Skeletal muscle tissue (tissue), 4 donors: ENCODE results near the gene NCBP1. TPM values are rescaled to one million over a fixed set of nuclear protein-coding genes. Genes with fewer than 3 reads are reported as not detected.

ENCODE experiments used
- H3K27ac ChIP-seq: one replicate; pipeline ENCODE4 v1.7.0; 2013; ENCODE audit warnings: mild to moderate bottlenecking, low read depth, low read length, inconsistent platforms
- H3K27me3 ChIP-seq, 3 donors: one replicate each; pipeline ENCODE4 v1.7.0; 2013; ENCODE audit warnings: low read length in 3 of 3; ENCODE audit not compliant: control insufficient read depth in 3 of 3, insufficient read depth in 3 of 3
- H3K36me3 ChIP-seq, 3 donors: one replicate each; pipeline ENCODE4 v1.7.0; 2013; ENCODE audit warnings: low read length in 3 of 3; ENCODE audit not compliant: control insufficient read depth in 3 of 3, insufficient read depth in 3 of 3
- H3K4me1 ChIP-seq, 3 donors: one replicate each; pipeline ENCODE4 v1.7.0; 2013; ENCODE audit warnings: low read length in 3 of 3, mild to moderate bottlenecking in 3 of 3; ENCODE audit not compliant: control insufficient read depth in 3 of 3, insufficient read depth in 3 of 3
- H3K4me3 ChIP-seq, 3 donors: one replicate each; pipeline ENCODE4 v1.7.0; 2013; ENCODE audit warnings: low read length in 3 of 3
- H3K9ac ChIP-seq, 3 donors: one replicate each; pipeline ENCODE4 v1.7.0; 2013; ENCODE audit warnings: low read length in 3 of 3, mild to moderate bottlenecking in 3 of 3, moderate library complexity in 2 of 3, low read depth in 1 of 3
- H3K9me3 ChIP-seq, 3 donors: one replicate each; pipeline ENCODE4 v1.7.0; 2013; ENCODE audit warnings: low read length in 3 of 3; ENCODE audit not compliant: control insufficient read depth in 3 of 3
- total RNA-seq: library from RNA; depleted of rRNA; stranded (reverse); fragments of >200 nt; gene quantifications from one replicate; pipeline ENCODE4 v1.2.3, GENCODE V29; 2014
- donor health status: Osteomylitis.

Gene NCBP1
- total RNA-seq, 1 donor from 2014 or later = 50.1 TPM

DNA sequence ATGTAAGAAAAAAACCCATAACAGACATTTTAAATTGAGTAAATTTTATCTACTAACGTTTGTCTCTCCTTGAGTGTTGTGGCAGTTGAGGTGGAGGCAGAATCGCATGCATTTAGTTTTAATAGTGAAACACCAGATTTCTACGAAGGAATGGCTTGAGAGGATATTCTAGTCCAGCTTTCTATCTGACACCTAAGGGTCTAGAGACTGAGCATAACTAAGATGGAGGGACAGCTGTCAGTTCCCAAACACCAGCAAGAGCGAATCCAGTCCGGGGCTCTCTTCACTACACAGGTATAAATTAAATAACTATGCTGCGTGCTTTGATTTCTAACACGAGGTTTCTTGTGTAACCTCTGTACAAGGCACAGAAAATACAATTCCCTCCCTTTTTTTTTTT, 1.4 kb downstream of the NCBP1 start:
- peak overlapping the region in 2 of 3 donors; percentile 10 to 95 for H3K9ac ChIP-seq
- H3K27ac ChIP-seq = peak overlapping the region; percentile 97
- H3K4me3 ChIP-seq = peak overlapping the region in 1 of 3 donors; percentile 96
- H3K27me3 ChIP-seq = no peaks in the 10 kb centered on the region
- H3K36me3 ChIP-seq = no peaks in the 10 kb centered on the region
- peaks cover 38 to 50% (median 44%) of the 10 kb centered on the region in 3 donors for H3K4me1 ChIP-seq
- no peaks in the 10 kb centered on the region for H3K9me3 ChIP-seq

- no peaks in the 10 kb centered on the region for H3K27me3 ChIP-seq
- H3K4me1 ChIP-seq = peaks cover 33 to 42% (median 38%) of the 10 kb centered on the region in 3 donors
- H3K9me3 ChIP-seq = no peaks in the 10 kb centered on the region
- no peak overlapping the region for H3K4me3 ChIP-seq
- H3K9ac ChIP-seq = peak overlapping the region in 1 of 3 donors; percentile 46
- no peak overlapping the region for H3K27ac ChIP-seq
- peaks cover 0 to 6% (median 3%) of the 10 kb centered on the region in 3 donors for H3K36me3 ChIP-seq
Measured at GRCh38 chr9:97636903-97637302, 3.3 kb downstream of the NCBP1 start.

DNA sequence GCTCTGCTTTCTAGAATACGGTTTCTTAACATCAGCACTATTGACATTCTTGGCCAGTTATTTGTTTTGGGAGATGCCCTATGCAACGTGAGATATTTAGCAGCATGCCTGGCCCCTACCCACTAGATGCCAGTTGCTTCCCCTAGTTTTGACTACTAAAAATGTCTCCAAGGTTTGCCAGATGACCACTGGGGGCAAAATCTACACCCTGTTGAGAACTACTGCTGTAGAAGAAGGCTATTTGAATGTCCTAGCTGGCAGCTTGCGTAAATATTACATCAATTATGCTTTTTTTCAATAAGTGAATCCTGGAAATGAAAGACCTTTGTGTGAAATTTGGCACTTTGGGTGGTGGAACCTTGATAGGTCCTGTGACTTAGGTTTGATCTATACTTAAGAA, 5.0 kb downstream of the NCBP1 start:
- H3K4me3 ChIP-seq = no peak overlapping the region
- no peaks in the 10 kb centered on the region for H3K9me3 ChIP-seq
- H3K4me1 ChIP-seq = peaks cover 28 to 38% (median 35%) of the 10 kb centered on the region in 3 donors
- H3K9ac ChIP-seq = no peak overlapping the region
- peaks cover 0 to 18% (median 14%) of the 10 kb centered on the region in 3 donors for H3K36me3 ChIP-seq
- H3K27ac ChIP-seq = no peak overlapping the region
- no peaks in the 10 kb centered on the region for H3K27me3 ChIP-seq

DNA sequence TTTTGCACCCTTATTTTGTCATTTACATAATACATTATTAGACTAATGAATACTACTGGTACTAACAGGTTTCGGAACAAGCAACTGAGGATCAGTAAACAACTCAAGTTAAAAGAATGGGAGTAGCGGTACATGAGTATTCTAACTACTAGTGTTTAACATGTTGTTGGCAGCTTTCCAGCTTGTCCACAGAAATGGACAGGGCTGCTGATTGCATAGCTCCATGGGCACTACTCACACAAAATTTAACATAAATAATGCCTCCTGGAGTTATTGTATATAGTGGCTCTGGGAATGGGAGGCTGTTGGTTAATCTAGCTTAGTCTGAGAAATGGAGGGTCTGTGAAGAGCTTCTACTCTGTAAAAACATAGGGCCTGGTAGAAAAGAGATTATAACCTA, 6.7 kb downstream of the NCBP1 start:
- H3K9ac ChIP-seq = no peak overlapping the region
- peaks cover 20 to 26% (median 25%) of the 10 kb centered on the region in 3 donors for H3K4me1 ChIP-seq
- no peak overlapping the region for H3K27ac ChIP-seq
- H3K27me3 ChIP-seq = no peaks in the 10 kb centered on the region
- no peaks in the 10 kb centered on the region for H3K9me3 ChIP-seq
- H3K4me3 ChIP-seq = no peak overlapping the region
- peaks cover 0 to 27% (median 26%) of the 10 kb centered on the region in 3 donors for H3K36me3 ChIP-seq

GRCh38 chr9:97645720-97646119, 12.1 kb downstream of the NCBP1 start:
- Histone ChIP-seq H3K9me3 (no peaks in the 10 kb centered on the region), H3K9ac (no peak overlapping the region), H3K4me3 (no peak overlapping the region), H3K27me3 (no peaks in the 10 kb centered on the region), H3K4me1 (no peaks in the 10 kb centered on the region), H3K36me3 (peaks cover 8 to 51% (median 42%) of the 10 kb centered on the region in 3 donors), H3K27ac (no peak overlapping the region)

DNA sequence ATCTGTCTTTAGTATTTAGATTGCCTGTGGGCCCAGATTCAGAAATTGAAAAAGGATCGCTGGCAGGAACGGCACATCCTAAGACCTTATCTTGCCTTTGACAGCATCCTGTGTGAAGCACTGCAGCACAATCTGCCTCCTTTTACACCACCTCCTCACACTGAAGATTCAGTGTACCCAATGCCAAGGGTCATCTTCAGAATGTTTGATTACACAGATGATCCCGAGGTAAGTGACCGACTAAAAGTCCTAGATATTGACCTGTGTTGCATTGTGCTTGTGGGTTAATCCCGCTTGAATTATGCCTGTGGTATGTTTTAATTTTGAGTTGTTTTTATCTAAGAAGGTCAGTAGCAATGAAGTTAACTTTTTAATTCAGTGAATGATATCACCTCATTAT, 14.4 kb downstream of the NCBP1 start:
- H3K4me3 ChIP-seq = no peak overlapping the region
- H3K9me3 ChIP-seq = no peaks in the 10 kb centered on the region
- no peaks in the 10 kb centered on the region for H3K27me3 ChIP-seq
- H3K36me3 ChIP-seq = peaks cover 8 to 49% (median 30%) of the 10 kb centered on the region in 3 donors
- no peak overlapping the region for H3K9ac ChIP-seq
- H3K27ac ChIP-seq = no peak overlapping the region
- H3K4me1 ChIP-seq = peaks cover 0 to 4% (median 0%) of the 10 kb centered on the region in 3 donors

DNA sequence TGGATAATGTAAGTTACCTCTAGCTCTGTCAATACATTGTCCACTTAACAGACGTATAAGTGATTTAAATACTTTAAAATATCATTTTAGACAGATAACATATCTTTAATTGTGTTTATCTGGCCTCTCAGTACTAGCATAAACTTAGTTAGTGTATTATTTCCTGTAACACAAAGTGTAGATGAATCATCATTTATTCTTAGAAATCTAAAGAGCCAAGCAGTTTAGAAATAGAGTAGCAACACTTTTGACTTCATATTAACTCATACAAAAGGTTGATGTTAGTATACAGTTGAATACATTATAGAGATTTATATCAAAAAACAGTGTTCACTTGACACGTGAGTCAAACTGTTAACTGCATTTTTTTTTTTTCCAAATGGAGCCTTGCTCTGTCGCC, 18.0 kb downstream of the NCBP1 start:
- peak overlapping the region; percentile 36 for H3K27ac ChIP-seq

GRCh38 chr9:97658707-97659106, 25.1 kb downstream of the NCBP1 start:
- Histone ChIP-seq H3K27me3 (no peaks in the 10 kb centered on the region), H3K4me3 (no peak overlapping the region), H3K36me3 (peaks cover 22 to 71% (median 53%) of the 10 kb centered on the region in 3 donors), H3K9me3 (no peaks in the 10 kb centered on the region), H3K4me1 (no peaks in the 10 kb centered on the region), H3K9ac (no peak overlapping the region), H3K27ac (no peak overlapping the region)

More for the DNA sequence above, 18.0 kb downstream of the NCBP1 start:
- Histone ChIP-seq H3K27me3 (no peaks in the 10 kb centered on the region), H3K4me1 (peaks cover 0 to 4% (median 0%) of the 10 kb centered on the region in 3 donors), H3K9ac (no peak overlapping the region), H3K36me3 (peaks cover 20 to 58% (median 28%) of the 10 kb centered on the region in 3 donors), H3K4me3 (no peak overlapping the region), H3K9me3 (no peaks in the 10 kb centered on the region)

DNA sequence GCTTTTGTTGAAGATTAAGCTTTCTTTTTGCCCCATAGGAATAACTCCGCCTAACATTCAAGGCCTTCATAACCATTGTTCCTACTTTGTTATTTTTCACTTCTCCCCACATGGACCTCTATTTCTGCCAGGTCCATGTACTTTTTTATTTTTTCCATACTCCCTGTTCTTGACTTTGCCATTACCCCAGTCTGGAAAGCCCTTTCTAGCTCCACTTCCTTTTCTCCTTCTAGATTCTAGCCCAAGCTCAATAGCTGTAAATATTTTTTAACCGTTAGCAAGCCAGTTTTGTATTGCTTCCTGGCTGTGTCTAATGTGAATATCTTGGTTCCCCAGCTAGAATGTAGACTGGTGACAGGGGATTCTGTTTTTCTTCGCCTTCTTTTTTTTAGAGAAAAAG, 26.1 kb downstream of the NCBP1 start:
- Histone ChIP-seq H3K27ac (no peak overlapping the region), H3K36me3 (peaks cover 23 to 70% (median 63%) of the 10 kb centered on the region in 3 donors), H3K4me1 (no peaks in the 10 kb centered on the region)

DNA sequence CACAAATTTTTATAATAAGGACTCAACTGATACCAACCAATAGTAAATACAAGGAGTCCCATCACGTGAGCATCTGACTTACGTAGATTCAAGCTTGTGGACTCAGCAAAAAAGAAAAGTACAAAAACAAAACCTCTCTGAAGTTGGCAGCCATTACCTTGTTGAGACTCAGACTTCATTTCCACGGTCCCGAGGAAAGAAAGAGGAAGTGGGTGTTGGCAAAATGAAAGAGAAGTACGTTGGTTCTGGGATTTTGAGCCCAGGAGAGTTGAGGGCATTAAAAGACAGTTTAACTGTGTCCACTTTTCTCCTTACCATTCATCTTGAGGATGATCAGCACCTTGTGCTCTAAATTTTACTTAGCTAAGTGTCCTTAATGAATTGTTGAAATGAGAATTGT, 26.7 kb downstream of the NCBP1 start:
- Histone ChIP-seq H3K4me1 (no peaks in the 10 kb centered on the region), H3K27ac (no peak overlapping the region), H3K27me3 (no peaks in the 10 kb centered on the region), H3K9ac (no peak overlapping the region), H3K9me3 (no peaks in the 10 kb centered on the region), H3K4me3 (no peak overlapping the region), H3K36me3 (peaks cover 26 to 72% (median 65%) of the 10 kb centered on the region in 3 donors)

More for the DNA sequence above, 26.1 kb downstream of the NCBP1 start:
- no peaks in the 10 kb centered on the region for H3K9me3 ChIP-seq
- no peak overlapping the region for H3K4me3 ChIP-seq
- H3K9ac ChIP-seq = no peak overlapping the region
- H3K27me3 ChIP-seq = no peaks in the 10 kb centered on the region
